ENCODE data around the gene S100A8. TPM values are rescaled to one million over a fixed set of nuclear protein-coding genes. Genes with fewer than 3 reads are reported as not detected.

The S100A8 gene
- total and polyA plus RNA-seq, 2 donors (not counting 3 experiments of a cell fraction or from before 2014, with no cell fraction given): not detected

DNA sequence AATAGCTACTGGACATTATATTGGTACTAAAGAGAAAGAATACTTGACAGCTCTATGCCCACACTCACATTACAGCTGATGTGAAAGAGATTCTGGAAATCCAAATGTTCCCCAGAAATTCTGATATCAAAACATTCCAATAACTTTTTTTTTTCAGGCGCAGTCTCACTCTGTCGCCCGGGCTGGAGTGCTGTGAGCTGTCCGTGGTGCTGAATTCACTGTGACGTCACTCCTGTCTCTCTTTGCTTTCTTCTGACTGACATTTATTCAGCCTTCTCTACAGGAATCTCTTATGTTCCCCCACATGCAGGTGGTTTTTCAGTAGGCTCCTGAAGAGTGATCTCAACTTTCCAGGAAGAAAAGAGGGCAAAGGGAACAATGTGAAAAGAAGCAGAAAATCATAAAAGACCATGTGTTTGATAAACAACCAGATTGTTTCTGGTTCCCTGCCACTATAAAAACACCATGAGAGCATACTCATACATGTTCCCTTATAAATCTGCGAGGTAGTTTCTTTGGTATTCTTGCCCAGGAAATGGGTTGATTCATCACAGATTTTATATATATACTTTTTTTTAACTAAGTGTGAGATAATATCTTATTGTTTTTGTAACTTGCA lies 31.7 kb upstream of the S100A8 start:
- Histone ChIP-seq H3K27me3 (ENCODE audit: control insufficient read depth in 2 of 2, insufficient read depth in 2 of 2, low read length in 2 of 2) (no peaks in the 10 kb centered on the region), H2AFZ (ENCODE audit: low read depth, low read length) (no peak overlapping the region), H3K27ac (ENCODE audit: insufficient read depth, low read depth, low read length) (no peak overlapping the region), H3K79me2 (ENCODE audit: control insufficient read depth, insufficient read depth, low read length) (no peaks in the 10 kb centered on the region), H3K9ac (replicated peaks; ENCODE audit: extremely low read depth, insufficient read depth, low read length) (no peak overlapping the region), H4K20me1 (replicated peaks; ENCODE audit: control insufficient read depth, extremely low read depth, insufficient read depth, low read length) (no peaks in the 10 kb centered on the region), H3K4me3 (replicated peaks in 1 of 3; ENCODE audit: insufficient read depth in 1 of 3, low read depth in 1 of 3, low read length in 3 of 3) (no peak overlapping the region), H3K4me1 (ENCODE audit: control insufficient read depth, extremely low read depth, insufficient read depth, low read length) (no peaks in the 10 kb centered on the region), H3K36me3 (ENCODE audit: control insufficient read depth in 2 of 2, extremely low read depth in 1 of 2, insufficient read depth in 2 of 2, low read length in 2 of 2) (no peaks in the 10 kb centered on the region), H3K4me2 (ENCODE audit: insufficient read depth, low read length) (no peak overlapping the region), H3K9me3 (replicated peaks; ENCODE audit: control insufficient read depth, insufficient read depth, low read length) (no peaks in the 10 kb centered on the region), H3K9me1 (replicated peaks; ENCODE audit: control insufficient read depth, extremely low read depth, insufficient read depth, low read length) (no peaks in the 10 kb centered on the region)
- dilution Hi-C loops (cut with MboI; ENCODE audit: extremely low pct_ligation_motif_present, low sequenced_read_pairs) (no loop called here), intact Hi-C loops (cut with micrococcal nuclease) (loop anchor here (1.0 kb wide), 1 partner anchor 30 kb away; no protein-coding TSS in a partner anchor)
- no TSS peak for BruUV-seq (replicated peaks)
- CTCF ChIA-PET: interaction anchor here (1.0 kb wide), 1 partner anchor 9 kb away, joined by 3 read pairs; no protein-coding TSS in a partner anchor
- peak; percentile 91 for FAIRE-seq
- TF ChIP-seq, protein P1, sequence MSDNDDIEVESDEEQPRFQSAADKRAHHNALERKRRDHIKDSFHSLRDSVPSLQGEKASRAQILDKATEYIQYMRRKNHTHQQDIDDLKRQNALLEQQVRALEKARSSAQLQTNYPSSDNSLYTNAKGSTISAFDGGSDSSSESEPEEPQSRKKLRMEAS (IDR thresholded peaks at IDR 0.05; ENCODE audit: insufficient read depth, insufficient read length): no peak
- TF ChIP-seq JUN (IDR thresholded peaks at IDR 0.05; ENCODE audit: borderline replicate concordance, insufficient read depth, insufficient read length, low read depth): peak; percentile 41
- POLR2A ChIA-PET: no interaction called here
- peak; percentile 70 for DNase-seq (ENCODE audit: low read depth, low spot score)

DNA sequence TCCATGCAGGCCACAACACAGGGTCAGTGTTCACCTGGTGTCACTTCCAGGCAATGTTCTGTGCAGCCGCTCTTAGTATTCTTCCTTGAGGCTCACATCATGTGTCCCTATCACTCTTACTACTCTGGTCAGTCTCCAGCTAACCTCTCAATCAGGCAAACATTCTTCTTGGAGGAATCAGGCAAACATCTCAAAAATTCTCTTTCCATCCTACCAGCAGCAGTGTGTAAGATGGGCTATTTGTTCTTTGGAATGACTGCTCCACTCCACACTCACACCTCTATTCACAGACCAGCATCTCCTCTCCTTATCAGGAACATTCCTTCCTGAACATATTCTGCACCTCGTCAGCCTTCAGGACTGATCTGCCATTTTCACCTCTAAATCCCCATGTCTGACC lies 29.4 kb upstream of the S100A8 start:
- H3K27ac ChIP-seq (ENCODE audit: insufficient read depth, low read depth, low read length): no peak overlapping the region
- FAIRE-seq: no peak

More for the DNA sequence above, 29.4 kb upstream of the S100A8 start:
- Histone ChIP-seq H3K79me2 (ENCODE audit: control insufficient read depth, insufficient read depth, low read length) (no peaks in the 10 kb centered on the region), H2AFZ (ENCODE audit: low read depth, low read length) (no peak overlapping the region), H3K36me3 (ENCODE audit: control insufficient read depth in 2 of 2, extremely low read depth in 1 of 2, insufficient read depth in 2 of 2, low read length in 2 of 2) (no peaks in the 10 kb centered on the region), H3K9me3 (replicated peaks; ENCODE audit: control insufficient read depth, insufficient read depth, low read length) (no peaks in the 10 kb centered on the region), H3K9me1 (replicated peaks; ENCODE audit: control insufficient read depth, extremely low read depth, insufficient read depth, low read length) (no peaks in the 10 kb centered on the region), H3K4me1 (ENCODE audit: control insufficient read depth, extremely low read depth, insufficient read depth, low read length) (no peaks in the 10 kb centered on the region), H3K4me2 (ENCODE audit: insufficient read depth, low read length) (no peak overlapping the region), H3K27me3 (ENCODE audit: control insufficient read depth in 2 of 2, insufficient read depth in 2 of 2, low read length in 2 of 2) (no peaks in the 10 kb centered on the region), H3K9ac (replicated peaks; ENCODE audit: extremely low read depth, insufficient read depth, low read length) (no peak overlapping the region), H3K4me3 (replicated peaks in 1 of 3; ENCODE audit: insufficient read depth in 1 of 3, low read depth in 1 of 3, low read length in 3 of 3) (no peak overlapping the region), H4K20me1 (replicated peaks; ENCODE audit: control insufficient read depth, extremely low read depth, insufficient read depth, low read length) (no peaks in the 10 kb centered on the region)
- BruUV-seq (replicated peaks): no TSS peak
- ChIA-PET POLR2A (no interaction called here), CTCF (no interaction called here)
- TF ChIP-seq MYC (IDR thresholded peaks at IDR 0.05; ENCODE audit: low read depth, low read length) (no peak), GATA2 (IDR thresholded peaks at IDR 0.05; ENCODE audit: insufficient read depth, insufficient read length, low read depth, low read length) (no peak), FOS (IDR thresholded peaks at IDR 0.05; ENCODE audit: borderline replicate concordance, insufficient read depth, low read length) (no peak), JUN (IDR thresholded peaks at IDR 0.05; ENCODE audit: borderline replicate concordance, insufficient read depth, insufficient read length, low read depth) (no peak), EZH2 (IDR thresholded peaks at IDR 0.05; ENCODE audit: borderline replicate concordance, low read depth, low read length, severe bottlenecking) (no peak), POLR2AphosphoS5 (IDR thresholded peaks at IDR 0.05; ENCODE audit: insufficient read depth, low read depth, low read length) (no peak), POLR2A (IDR thresholded peaks at IDR 0.05; ENCODE audit: low read depth, low read length) (no peak)
- TF ChIP-seq, protein P1 (IDR thresholded peaks at IDR 0.05; ENCODE audit: insufficient read depth, insufficient read length): no peak
- TF ChIP-seq, protein P2, sequence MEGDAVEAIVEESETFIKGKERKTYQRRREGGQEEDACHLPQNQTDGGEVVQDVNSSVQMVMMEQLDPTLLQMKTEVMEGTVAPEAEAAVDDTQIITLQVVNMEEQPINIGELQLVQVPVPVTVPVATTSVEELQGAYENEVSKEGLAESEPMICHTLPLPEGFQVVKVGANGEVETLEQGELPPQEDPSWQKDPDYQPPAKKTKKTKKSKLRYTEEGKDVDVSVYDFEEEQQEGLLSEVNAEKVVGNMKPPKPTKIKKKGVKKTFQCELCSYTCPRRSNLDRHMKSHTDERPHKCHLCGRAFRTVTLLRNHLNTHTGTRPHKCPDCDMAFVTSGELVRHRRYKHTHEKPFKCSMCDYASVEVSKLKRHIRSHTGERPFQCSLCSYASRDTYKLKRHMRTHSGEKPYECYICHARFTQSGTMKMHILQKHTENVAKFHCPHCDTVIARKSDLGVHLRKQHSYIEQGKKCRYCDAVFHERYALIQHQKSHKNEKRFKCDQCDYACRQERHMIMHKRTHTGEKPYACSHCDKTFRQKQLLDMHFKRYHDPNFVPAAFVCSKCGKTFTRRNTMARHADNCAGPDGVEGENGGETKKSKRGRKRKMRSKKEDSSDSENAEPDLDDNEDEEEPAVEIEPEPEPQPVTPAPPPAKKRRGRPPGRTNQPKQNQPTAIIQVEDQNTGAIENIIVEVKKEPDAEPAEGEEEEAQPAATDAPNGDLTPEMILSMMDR (IDR thresholded peaks at IDR 0.05; ENCODE audit: extremely low read depth in 1 of 2, insufficient read depth in 1 of 2, low read depth in 1 of 2, low read length in 2 of 2): no peak
- dilution Hi-C loops (cut with MboI; ENCODE audit: extremely low pct_ligation_motif_present, low sequenced_read_pairs): no loop called here
- DNase-seq (ENCODE audit: low read depth, low spot score): no peak
- intact Hi-C loops (cut with micrococcal nuclease): no loop called here

All from endothelial cell of umbilical vein (primary cell).